KMS-11 (cell line): ENCODE data around the gene GATA2.

Source experiments
- H2AFZ ChIP-seq: fragments of 200-600 bp; sonication (generic); 2 replicates; pipeline ENCODE4 v1.6.1; 2016; ENCODE audit warnings: antibody characterized with exemption, mixed run types, low read depth
- H3K27ac ChIP-seq: fragments of 200-600 bp; sonication (generic); 2 replicates; pipeline ENCODE4 v1.6.1; 2016; ENCODE audit warnings: mild to moderate bottlenecking, mixed run types
- H3K27me3 ChIP-seq: fragments of 200-600 bp; sonication (generic); 2 replicates; pipeline ENCODE4 v1.6.1; 2017; ENCODE audit warnings: mild to moderate bottlenecking, low read depth, mixed run types, moderate library complexity; ENCODE audit not compliant: insufficient read depth
- H3K36me3 ChIP-seq: fragments of 200-600 bp; sonication (generic); 2 replicates; pipeline ENCODE4 v1.6.1; 2017; ENCODE audit warnings: mild to moderate bottlenecking, mixed run types; ENCODE audit not compliant: insufficient read depth
- H3K4me1 ChIP-seq: fragments of 200-600 bp; sonication (generic); 2 replicates; pipeline ENCODE4 v1.6.1; 2016; ENCODE audit warnings: mild to moderate bottlenecking, low read depth, mixed run types; ENCODE audit not compliant: poor library complexity, severe bottlenecking
- H3K4me2 ChIP-seq: fragments of 200-600 bp; sonication (generic); 2 replicates; pipeline ENCODE4 v1.7.0; 2016; ENCODE audit warnings: mild to moderate bottlenecking, mixed run types
- H3K4me3 ChIP-seq: fragments of 200-600 bp; sonication (generic); IDR thresholded peaks from 2 replicates; pipeline ENCODE4 v1.6.1; 2017; ENCODE audit warnings: low read depth, low read length, mixed read lengths; ENCODE audit not compliant: insufficient read depth
- H3K79me2 ChIP-seq: fragments of 200-600 bp; sonication (generic); 2 replicates; pipeline ENCODE4 v1.6.1; 2016; ENCODE audit warnings: low read depth, mixed run types; ENCODE audit not compliant: insufficient read depth
- H3K9ac ChIP-seq: fragments of 200-600 bp; sonication (generic); 2 replicates; pipeline ENCODE4 v1.6.1; 2016; ENCODE audit warnings: mild to moderate bottlenecking, mixed run types
- H4K20me1 ChIP-seq: fragments of 200-600 bp; sonication (generic); 2 replicates; pipeline ENCODE4 v1.6.1; 2016; ENCODE audit warnings: mild to moderate bottlenecking, mixed run types; ENCODE audit not compliant: insufficient read depth
- CTCF ChIP-seq: fragments of 200-600 bp; sonication (generic); conservative IDR thresholded peaks from 2 replicates; pipeline ENCODE4 v1.6.1; 2017; ENCODE audit warnings: low read depth, mild to moderate bottlenecking, antibody characterized with exemption, low read length, moderate library complexity, mixed read lengths

The GATA2 gene

GRCh38 chr3:128497305-128498126 is 4.5 kb upstream of the GATA2 start:
- peak overlapping the region; percentile 14; the same call in 1 of the 2 replicates for H3K9ac ChIP-seq

GRCh38 chr3:128496602-128497304 is 3.8 kb upstream of the GATA2 start:
- H2AFZ ChIP-seq, result peak overlapping the region; percentile 87
- no peak overlapping the region for H3K9ac ChIP-seq
- H3K79me2 ChIP-seq, result no peaks in the 10 kb centered on the region
- no peak for TF ChIP-seq CTCF
- no peaks in the 10 kb centered on the region for H3K4me1 ChIP-seq
- peak overlapping the region; percentile 56; the same call in 1 of the 2 replicates for H3K4me2 ChIP-seq
- H3K27ac ChIP-seq, result no peak overlapping the region
- H3K36me3 ChIP-seq, result no peaks in the 10 kb centered on the region
- H3K4me3 ChIP-seq, result no peak overlapping the region
- H3K27me3 ChIP-seq, result peaks cover 37% of the 10 kb centered on the region
- H4K20me1 ChIP-seq, result no peaks in the 10 kb centered on the region

More at GRCh38 chr3:128497305-128498126, 4.5 kb upstream of the GATA2 start:
- Histone ChIP-seq H4K20me1 (no peaks in the 10 kb centered on the region), H3K4me3 (no peak overlapping the region), H3K36me3 (no peaks in the 10 kb centered on the region), H3K4me1 (no peaks in the 10 kb centered on the region), H2AFZ (peak overlapping the region; percentile 87), H3K27ac (no peak overlapping the region), H3K79me2 (no peaks in the 10 kb centered on the region), H3K4me2 (peak overlapping the region; percentile 56), H3K27me3 (peaks cover 29% of the 10 kb centered on the region)
- peak; percentile 78; the same call in 1 of the 2 replicates for TF ChIP-seq CTCF

- Histone ChIP-seq H3K27me3 (peaks cover 43% of the 10 kb centered on the region), H3K4me2 (no peak overlapping the region), H3K79me2 (no peaks in the 10 kb centered on the region), H3K36me3 (no peaks in the 10 kb centered on the region), H4K20me1 (no peaks in the 10 kb centered on the region), H3K4me3 (no peak overlapping the region), H3K9ac (no peak overlapping the region), H2AFZ (no peak overlapping the region), H3K27ac (no peak overlapping the region), H3K4me1 (no peaks in the 10 kb centered on the region)
- TF ChIP-seq CTCF, result no peak
Observed at GRCh38 chr3:128496019-128496601, 3.1 kb upstream of the GATA2 start.

- no peak overlapping the region for H3K4me2 ChIP-seq
- H3K27me3 ChIP-seq, result peaks cover 49% of the 10 kb centered on the region
- no peak for TF ChIP-seq CTCF
- H3K4me1 ChIP-seq, result no peaks in the 10 kb centered on the region
- H4K20me1 ChIP-seq, result no peaks in the 10 kb centered on the region
- no peak overlapping the region for H3K4me3 ChIP-seq
- no peak overlapping the region for H3K27ac ChIP-seq
- no peaks in the 10 kb centered on the region for H3K36me3 ChIP-seq
- H3K79me2 ChIP-seq, result no peaks in the 10 kb centered on the region
- no peak overlapping the region for H2AFZ ChIP-seq
- no peak overlapping the region for H3K9ac ChIP-seq
Observed at GRCh38 chr3:128495435-128495970, 2.5 kb upstream of the GATA2 start.
